ENCODE data around the gene CORO2A. TPM values are rescaled to one million over a fixed set of nuclear protein-coding genes. Genes with fewer than 3 reads are reported as not detected.
"Not testable (repeated sequence)": the region's sequence is repeated elsewhere in the genome, so short reads cannot be mapped to it uniquely, and the experiment has no call there.

Gene CORO2A
- total RNA-seq, 6 donors from 2014 or later, result 10.5 to 22.8 (median 17.9) TPM

GRCh38 chr9:98092613-98092931 lies 99.9 kb downstream of the CORO2A start:
- TF ChIP-seq CTCF (IDR thresholded peaks at IDR 0.05) (no peak), POLR2A (IDR thresholded peaks at IDR 0.05) (no peak), POLR2AphosphoS5 (IDR thresholded peaks at IDR 0.05) (no peak)
- H3K4me1 ChIP-seq, result peaks cover 0 to 6% (median 0%) of the 10 kb centered on the region in 4 donors
- no peak overlapping the region for H3K27ac ChIP-seq
- no peaks in the 10 kb centered on the region for H3K27me3 ChIP-seq
- WGBS, 2 donors, result 76 to 81% methylated on average over 11 of the region's 11 CpGs
- ATAC-seq (ENCODE audit: low FRiP score in 2 of 2), result no peak
- H3K9me3 ChIP-seq, result no peaks in the 10 kb centered on the region
- H3K36me3 ChIP-seq, result peaks cover 0 to 23% (median 14%) of the 10 kb centered on the region in 4 donors
- H3K4me3 ChIP-seq, result no peak overlapping the region
- DNase-seq, result no peak

- Histone ChIP-seq H3K36me3 (peaks cover 0 to 27% (median 17%) of the 10 kb centered on the region in 4 donors), H3K27me3 (no peaks in the 10 kb centered on the region), H3K4me1 (peaks cover 0 to 8% (median 0%) of the 10 kb centered on the region in 4 donors), H3K27ac (no peak overlapping the region), H3K9me3 (no peaks in the 10 kb centered on the region), H3K4me3 (no peak overlapping the region)
- WGBS, 2 donors, result 78 to 79% methylated on average over 17 of the region's 17 CpGs
- DNase-seq, result no peak
- no peak for ATAC-seq (ENCODE audit: low FRiP score in 2 of 2)
- TF ChIP-seq POLR2A (IDR thresholded peaks at IDR 0.05) (no peak), POLR2AphosphoS5 (IDR thresholded peaks at IDR 0.05) (no peak), EP300 (IDR thresholded peaks at IDR 0.05) (no peak), CTCF (IDR thresholded peaks at IDR 0.05) (no peak)
Measured at GRCh38 chr9:98091735-98092612, 100.5 kb downstream of the CORO2A start.

DNA sequence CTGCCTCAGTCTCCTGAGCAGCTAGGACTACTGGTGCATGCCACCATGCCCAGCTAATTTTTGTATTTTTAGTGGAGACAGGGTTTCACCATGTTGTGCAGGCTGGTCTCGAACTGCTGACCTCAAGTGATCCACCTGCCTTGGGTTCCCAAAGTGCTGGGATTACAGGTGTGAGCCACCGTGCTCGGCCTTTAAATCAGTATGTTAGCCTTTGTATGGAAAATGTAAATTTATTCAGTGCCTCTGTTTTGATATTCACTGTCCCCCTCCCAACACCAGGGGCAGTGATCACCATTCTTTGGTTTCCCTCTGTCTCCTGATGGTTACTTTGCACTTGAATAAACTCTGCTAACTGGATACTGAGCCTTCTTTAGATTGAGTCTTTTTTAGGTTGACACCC lies 101.8 kb downstream of the CORO2A start:
- H3K27ac ChIP-seq, result not testable (repeated sequence)

GRCh38 chr9:98087420-98088354 lies 104.8 kb downstream of the CORO2A start:
- DNase-seq, result peak; percentile 48 to 91
- no peak for TF ChIP-seq POLR2A (IDR thresholded peaks at IDR 0.05)
- peak in 1 of 2 donors; percentile 25 for TF ChIP-seq POLR2AphosphoS5 (IDR thresholded peaks at IDR 0.05)
- no peak for TF ChIP-seq EP300 (IDR thresholded peaks at IDR 0.05)
- peak in 3 of 6 experiments; percentile 11 to 20 (median 13) for TF ChIP-seq CTCF (IDR thresholded peaks at IDR 0.05)
- peaks cover 0 to 12% (median 4%) of the 10 kb centered on the region in 4 donors for H3K4me1 ChIP-seq
- no peaks in the 10 kb centered on the region for H3K9me3 ChIP-seq
- peaks cover 0 to 40% (median 25%) of the 10 kb centered on the region in 4 donors for H3K36me3 ChIP-seq
- 62 to 63% methylated on average over 45 to 53 of the region's 92 CpGs for WGBS, 2 donors
- peak overlapping the region in 2 of 4 donors; percentile 18 to 39 for H3K27ac ChIP-seq
- no peaks in the 10 kb centered on the region for H3K27me3 ChIP-seq
- ATAC-seq (ENCODE audit: low FRiP score in 2 of 2), result peak; percentile 76 to 79
- peak overlapping the region in 3 of 4 donors; percentile 22 to 35 (median 29) for H3K4me3 ChIP-seq

More for the DNA sequence above, 101.8 kb downstream of the CORO2A start:
- DNase-seq; H3K4me1 ChIP-seq; H3K27me3 ChIP-seq; H3K9me3 ChIP-seq; H3K4me3 ChIP-seq; ATAC-seq (ENCODE audit: low FRiP score in 2 of 2): not testable (repeated sequence)
- H3K36me3 ChIP-seq, result peaks cover 0 to 31% (median 19%) of the 10 kb centered on the region in 4 donors
- 94 to 97% methylated on average over 3 of the region's 3 CpGs for WGBS, 2 donors

DNA sequence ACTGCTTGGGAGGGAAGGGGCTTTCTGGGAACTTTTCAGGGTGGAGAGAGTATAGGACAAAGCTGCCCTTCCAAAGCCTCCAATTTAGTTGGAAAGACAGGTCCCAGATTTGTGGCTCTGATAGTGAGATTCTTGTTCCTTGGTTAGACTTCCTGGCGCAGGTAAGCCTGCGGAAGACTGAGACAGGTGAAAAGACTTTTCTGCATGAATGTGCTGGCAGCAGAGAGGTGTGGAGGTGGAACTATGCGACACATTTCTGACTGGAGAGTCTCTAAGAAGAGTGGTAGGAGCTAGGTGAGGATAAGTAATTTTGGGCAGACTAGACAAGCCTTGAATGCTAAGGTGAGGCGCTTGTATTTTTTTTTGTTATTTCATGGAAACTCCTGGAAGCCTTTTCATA lies 106.0 kb downstream of the CORO2A start:
- no peak for ATAC-seq (ENCODE audit: low FRiP score in 2 of 2)
- Histone ChIP-seq H3K27ac (peak overlapping the region in 1 of 4 donors; percentile 11), H3K4me1 (peaks cover 0 to 15% (median 6%) of the 10 kb centered on the region in 4 donors), H3K4me3 (no peak overlapping the region), H3K9me3 (no peaks in the 10 kb centered on the region), H3K27me3 (no peaks in the 10 kb centered on the region), H3K36me3 (peaks cover 2 to 52% (median 37%) of the 10 kb centered on the region in 4 donors)
- WGBS, 2 donors, result 90 to 98% methylated on average over 4 of the region's 4 CpGs
- no peak for DNase-seq
- TF ChIP-seq POLR2A (IDR thresholded peaks at IDR 0.05), result no peak
- TF ChIP-seq POLR2AphosphoS5 (IDR thresholded peaks at IDR 0.05), result no peak
- no peak for TF ChIP-seq CTCF (IDR thresholded peaks at IDR 0.05)
- TF ChIP-seq EP300 (IDR thresholded peaks at IDR 0.05), result no peak
